NCI-H1417 treated with DMSO at 0.1 percent for 48 hours (cell line): ENCODE data around the gene NCAPH2.

Experiments
- DNase-seq: peaks from one replicate; lab custom pipeline; 2025; lab: John Stamatoyannopoulos, UW

The NCAPH2 gene

GRCh38 chr22:50490531-50491308, 17.3 kb upstream of the NCAPH2 start:
- DNase-seq = no peak

- no peak for DNase-seq
Measured at GRCh38 chr22:50497093-50497492, 10.9 kb upstream of the NCAPH2 start.

- DNase-seq = no peak
Measured at GRCh38 chr22:50498322-50498890, 9.6 kb upstream of the NCAPH2 start.

DNA sequence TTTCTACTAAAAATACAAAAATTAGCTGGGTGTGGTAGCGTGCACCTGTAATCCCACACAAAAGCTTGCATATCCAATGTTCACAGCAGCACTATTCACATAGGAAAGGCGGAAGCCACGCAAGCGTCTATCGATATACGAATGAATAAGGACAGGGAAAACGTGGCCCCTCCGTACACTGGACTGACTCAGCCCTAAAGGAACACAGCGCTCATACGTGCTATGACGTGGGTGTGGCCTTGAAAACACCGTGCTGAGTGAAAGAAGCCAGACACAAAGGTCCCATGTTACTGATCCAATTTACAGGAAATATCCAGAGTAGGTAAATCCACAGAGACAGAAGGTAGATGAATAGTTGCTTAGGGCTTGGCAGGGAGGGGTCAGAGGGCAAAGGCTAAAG, 7.6 kb upstream of the NCAPH2 start:
- no peak for DNase-seq

DNA sequence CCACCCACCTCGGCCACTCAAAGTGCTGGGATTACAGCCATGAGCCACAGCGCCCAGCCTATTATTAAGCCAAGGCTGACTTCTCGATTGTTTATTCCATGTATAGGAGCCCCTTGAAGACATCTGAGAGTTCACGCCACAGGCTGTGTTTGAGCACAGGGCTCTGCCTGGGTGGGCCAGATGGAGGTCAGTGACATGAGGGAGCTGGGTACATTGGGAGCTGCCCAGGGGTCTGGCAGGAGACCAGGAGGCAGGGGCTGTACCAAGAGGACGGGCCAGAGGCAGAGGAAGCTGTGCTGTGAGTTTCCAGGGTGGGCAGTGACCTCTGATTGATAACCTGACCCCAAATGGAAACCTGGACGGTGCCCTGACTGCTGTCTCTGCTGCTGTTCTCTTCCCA, 5.9 kb upstream of the NCAPH2 start:
- no peak for DNase-seq

DNA sequence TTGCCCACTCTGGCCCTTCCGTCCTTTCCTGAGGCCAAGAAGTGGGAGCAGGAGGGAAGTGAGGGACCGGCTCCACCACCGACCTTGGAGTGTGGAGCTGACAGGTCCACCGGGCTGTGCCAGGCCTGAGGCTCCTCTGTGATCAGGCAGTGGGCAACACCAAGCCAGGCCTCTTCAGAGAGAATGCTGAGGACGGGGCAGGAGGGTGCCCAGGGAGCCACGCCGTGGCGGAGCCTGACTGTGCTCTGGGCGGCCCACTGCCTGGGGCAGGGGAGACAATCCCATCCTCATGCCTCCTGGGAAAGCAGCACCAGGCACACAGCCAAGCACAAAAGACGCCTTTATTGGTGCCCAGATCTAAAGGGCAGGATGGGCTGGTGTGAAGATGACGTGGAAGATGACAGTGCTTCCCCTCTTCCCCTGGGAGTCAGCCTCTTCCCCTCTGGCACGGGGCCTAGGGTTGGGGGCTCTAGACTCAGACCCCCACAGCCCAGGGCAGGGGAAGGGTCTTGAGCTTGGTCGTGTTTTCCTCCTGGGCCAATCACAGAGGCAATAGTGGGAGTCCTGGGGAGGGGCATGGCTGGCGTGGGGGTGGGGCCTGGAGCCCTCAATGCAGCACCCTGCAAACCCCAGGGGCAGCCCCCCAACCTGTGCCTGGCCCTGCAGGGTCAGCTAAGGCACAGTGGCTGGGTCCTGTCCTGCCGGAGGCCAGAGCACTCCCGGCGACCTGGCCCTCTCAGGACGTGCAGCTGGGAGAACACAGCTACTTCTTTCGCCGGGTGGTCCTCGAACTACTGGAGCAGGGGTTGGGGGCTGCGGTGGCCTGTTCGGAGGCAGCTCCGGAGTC, 5.2 kb upstream of the NCAPH2 start:
- no peak for DNase-seq

DNA sequence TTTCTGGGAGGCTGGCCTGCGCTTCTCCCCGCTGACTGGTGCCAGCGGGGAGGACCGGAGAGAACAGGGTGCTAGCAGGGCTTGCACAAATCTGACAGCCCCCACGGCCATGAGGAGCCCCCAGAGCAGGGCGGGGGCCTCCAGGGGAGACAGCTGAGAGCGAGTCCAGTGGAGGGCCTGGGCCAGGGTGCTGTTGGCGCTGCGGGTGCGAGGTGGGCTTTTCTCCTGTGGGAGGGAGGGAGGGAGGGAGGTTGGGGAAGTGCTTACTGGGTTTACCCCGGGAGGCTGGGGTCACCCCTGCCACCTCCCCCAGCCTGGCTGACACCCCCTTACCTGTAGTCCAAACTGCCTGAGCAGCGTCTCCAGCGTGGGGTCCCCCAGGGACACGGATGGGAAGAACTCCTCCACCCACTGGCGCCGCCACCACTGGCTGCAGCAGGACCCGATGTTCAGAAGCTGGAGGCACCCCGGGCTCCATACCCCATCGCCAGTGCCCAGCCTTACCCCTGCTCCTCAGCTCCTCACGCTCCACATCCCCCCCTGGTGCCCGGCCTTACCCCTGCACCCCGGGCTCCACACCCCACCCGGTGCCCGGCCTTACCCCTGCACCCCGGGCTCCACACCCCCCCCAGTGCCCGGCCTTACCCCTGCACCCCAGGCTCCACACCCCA, 4.4 kb upstream of the NCAPH2 start:
- DNase-seq = no peak

DNA sequence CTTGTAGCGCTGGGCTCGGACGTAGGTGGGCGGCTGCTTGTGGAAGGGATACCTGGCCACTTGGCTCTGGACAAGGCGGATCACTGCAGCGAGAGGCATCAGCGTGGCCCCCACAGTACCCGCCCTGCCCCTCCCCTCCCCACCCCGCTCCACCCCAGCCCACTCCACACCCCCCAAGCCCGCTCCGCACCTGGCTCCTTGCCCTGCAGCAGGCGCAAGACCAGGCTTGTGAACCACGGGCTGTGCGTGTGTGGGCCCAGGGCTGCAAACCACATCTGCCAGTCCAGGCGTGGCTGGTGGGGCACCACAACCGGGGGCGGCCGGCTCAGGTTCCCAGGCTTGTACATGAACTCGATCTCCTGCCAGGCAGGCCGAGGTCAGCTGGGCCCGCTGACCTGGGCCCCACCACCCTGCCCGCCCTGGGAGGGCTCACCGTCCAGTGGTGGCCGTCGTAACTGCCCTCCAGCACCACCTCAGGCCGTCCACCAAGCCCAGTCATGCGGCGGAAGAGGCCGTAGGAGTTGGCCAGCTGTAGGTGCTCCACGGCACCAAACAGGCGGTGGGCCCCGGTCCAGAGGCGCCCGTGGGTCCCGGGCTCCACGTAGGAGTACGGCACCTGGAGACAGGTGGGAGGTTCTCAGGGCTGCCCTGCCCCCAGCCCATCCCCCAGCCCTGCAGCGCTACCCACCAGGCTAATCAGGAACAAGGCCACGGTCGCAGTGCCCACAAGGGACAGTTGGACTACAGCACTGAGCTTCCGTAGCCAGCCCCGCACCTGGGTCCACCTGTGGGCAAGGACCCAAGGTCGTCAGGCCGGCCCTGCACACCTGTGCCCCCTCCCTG, 3.4 kb upstream of the NCAPH2 start:
- DNase-seq = no peak

DNA sequence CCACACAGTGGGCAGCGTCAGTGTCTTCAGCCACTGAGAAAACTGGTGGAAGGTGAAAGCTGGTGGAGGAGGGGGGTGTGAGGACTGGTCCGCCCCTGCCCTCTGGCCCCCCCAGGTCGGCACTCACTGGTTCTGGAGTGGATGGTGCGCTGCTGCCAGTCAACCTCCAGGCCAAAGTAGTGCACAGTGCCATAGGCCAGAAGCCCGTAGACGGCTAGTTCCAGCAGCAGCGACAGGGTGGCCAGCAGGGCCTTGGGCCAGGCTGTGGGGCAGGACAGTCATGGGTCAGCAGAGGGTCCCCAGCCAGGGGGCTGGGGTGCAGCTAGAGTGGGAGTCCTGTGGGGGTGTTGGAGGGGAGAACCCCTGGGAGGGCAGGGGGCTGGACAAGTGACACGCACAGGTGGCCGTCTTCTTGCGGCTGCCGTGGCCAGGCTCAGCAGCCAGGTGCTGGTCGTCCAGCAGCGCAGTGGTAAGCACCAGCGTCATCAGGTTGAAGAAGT, 2.7 kb upstream of the NCAPH2 start:
- no peak for DNase-seq

- DNase-seq = no peak
Measured at GRCh38 chr22:50505776-50506610, 2.0 kb upstream of the NCAPH2 start.

DNA sequence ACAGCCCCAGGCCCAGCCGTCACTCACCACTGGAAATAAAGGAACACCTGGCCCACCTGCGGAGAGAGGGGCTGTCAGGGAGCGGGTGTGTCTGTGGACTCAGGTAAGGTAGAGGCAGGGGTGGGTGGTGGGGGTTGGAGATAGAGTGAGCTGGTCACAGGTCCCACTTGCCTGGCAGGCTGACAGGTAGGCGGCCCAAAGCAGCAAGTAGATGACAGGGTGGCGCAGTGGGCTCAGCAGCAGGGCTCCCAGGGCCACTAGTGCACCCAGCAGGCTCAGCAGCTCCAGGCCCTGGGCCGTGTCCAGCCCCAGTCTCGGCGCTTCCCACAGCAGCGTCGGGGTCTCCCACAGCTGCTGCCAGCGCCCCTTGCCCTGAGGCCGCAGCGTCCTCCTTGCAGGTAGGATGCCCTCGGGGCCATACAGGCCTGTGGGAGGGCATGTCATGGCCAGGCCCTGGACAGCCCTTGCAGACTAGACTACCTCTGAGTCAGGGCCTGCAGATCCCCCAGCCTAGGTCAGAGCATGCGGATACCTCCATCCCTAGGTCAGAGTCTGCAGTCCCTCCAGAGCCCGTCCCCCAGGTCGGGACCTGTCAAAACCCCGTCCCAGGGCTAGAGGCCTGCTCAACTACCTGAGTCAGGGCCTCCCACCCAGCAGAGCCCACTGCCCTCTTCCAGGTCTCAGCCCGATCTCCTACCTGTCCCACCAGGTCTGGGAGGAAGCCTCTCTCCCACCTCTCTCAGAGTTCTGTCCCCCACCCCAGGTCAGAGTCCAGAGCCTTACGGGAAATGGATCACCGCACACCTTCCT, 1.2 kb upstream of the NCAPH2 start:
- peak; percentile 49 for DNase-seq

GRCh38 chr22:50507421-50507990, 518 bp upstream of the NCAPH2 start, which contains the start of gene LMF2:
Gene LMF2, minus strand, starts transcription at chr22:50507702. Its CDS starts 27 bp downstream, at chr22:50507675.
- DNase-seq = no peak

- no peak for DNase-seq
Measured at GRCh38 chr22:50508897-50509296, 873 bp downstream of the NCAPH2 start.

DNA sequence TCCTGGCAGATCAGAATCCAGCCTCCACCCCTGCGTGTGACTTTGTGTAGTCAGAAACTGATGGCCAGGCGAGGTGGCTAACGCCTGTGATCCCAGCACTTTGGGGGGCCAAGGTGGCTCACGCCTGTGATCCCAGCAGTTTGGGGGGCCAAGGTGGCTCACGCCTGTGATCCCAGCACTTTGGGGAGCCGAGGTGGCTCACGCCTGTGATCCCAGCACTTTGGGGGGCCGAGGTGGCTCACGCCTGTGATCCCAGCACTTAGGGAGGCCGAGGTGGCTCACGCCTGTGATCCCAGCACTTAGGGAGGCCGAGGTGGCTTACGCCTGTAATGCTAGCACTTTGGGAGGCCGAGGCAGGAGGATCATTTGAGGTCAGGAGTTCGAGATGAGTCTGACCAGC, 5.2 kb downstream of the NCAPH2 start:
- DNase-seq = no peak

DNA sequence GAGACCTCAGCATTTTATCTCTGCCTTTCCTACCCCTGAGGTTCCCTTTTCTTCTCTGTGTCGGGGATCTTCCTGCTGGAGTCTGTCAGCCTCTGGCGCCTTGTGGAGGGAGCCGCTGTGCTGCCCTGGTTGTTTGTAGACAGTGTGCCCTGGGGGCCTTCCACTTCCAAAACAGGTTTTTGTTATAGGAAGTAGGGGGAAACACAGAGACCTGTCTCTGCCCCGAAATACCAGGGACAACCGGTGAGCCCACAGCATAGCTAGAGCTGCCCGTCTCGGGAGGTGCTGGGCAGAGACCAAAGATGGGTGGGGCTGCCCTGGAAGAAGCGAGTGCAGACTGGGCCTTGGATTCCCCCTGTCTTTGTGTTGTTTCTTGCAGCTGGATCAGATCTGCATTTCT, 8.0 kb downstream of the NCAPH2 start:
- DNase-seq = no peak

DNA sequence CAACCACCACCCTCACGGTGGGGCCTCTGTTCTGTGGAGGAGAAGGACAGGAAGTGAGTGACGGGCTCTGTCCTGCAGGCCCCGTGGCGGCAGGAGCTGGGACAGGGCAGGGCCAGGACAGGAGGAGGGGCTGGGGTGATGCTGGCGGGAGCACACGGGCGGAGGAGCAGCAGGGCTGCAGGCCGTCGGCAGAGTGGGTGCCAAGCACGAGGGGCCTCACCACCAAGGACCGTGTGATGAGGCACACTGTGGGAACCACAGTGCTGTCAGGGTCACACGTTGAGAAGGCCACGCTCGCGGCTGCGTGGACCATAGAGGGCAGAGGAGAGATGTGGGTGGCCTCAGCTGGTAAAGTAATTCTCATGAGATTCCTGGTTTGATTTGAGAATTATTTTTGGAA, 8.9 kb downstream of the NCAPH2 start:
- no peak for DNase-seq

DNA sequence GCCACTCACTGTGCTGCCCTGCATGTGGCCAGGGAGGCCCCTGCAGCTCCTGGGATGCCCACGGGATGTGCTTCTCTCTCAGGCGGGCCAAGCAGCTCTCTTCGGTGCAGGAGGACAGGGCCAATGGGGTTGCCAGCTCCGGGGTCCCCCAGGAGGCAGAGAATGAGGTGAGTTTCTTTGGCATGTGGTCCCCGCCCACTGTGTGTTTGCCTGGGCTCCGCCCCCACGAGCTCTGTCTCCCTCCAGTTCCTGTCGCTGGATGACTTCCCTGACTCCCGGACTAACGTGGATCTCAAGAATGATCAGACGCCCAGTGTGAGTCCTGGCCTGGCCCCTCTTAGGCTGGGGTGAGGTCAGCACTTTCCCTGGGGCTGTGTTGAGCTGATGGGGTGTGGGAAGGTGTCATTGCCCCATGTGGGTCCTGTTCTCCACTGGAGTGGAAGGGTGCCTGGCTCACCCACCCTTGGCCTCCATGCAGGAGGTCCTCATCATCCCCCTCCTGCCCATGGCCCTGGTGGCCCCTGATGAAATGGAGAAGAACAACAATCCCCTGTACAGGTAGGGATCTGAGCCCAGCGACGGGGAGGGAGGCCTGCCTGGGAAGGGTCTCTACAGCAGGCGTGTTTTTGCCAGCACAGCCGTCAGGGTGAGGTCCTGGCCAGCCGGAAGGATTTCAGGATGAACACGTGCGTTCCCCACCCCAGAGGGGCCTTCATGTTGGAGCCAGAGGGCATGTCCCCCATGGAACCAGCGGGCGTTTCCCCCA, 9.7 kb downstream of the NCAPH2 start:
- no peak for DNase-seq

DNA sequence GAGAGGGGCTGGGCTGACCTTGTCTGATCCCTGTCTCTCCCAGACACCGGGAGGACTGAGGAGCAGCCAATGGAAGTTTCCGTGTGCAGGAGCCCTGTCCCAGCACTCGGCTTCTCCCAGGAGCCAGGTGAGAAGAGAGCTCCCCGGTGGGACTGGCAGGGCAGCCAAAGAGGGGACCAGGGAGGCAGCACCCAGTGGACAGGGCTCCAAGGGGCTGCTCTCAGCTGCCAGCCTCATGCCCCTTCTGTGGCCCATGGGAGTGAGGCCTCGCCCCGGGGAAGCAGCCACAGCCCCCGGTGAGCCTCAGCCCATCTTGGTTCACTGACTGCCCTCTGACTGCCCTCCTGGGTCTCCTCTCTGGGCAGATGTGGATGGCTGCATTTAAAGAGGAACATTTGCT, 10.6 kb downstream of the NCAPH2 start:
- DNase-seq = no peak
